Suppressor macrophage treated with lipopolysaccharide for 1 hour (primary cell): ENCODE results near the gene SFSWAP.
"Not testable (repeated sequence)": the region's sequence is repeated elsewhere in the genome, so short reads cannot be mapped to it uniquely, and the experiment has no call there.

Experiments used
- DNase-seq, 3 donors: peaks; one replicate each; pipeline ENCODE4 v3.0.0-alpha.2; 2020 to 2022

Gene SFSWAP

DNA sequence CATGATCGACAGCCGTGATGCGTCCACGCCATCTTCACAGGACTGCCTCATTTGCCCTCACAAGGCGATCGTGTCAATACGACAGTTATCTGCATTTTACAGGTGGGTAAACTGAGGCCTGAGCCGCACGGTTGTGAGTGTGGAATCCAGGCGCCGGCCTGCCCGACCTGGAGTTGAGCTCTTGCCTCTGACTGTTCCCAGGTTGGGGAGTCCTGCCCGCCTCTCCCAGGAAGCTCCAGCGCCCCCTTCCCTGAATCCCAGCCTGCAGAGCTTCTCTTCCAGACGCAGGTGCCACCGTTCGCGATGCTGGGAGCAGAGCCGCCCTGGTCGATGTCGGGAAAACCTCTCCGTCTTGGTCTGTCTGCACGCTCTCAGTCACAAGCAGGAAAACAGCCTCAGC is 31.1 kb upstream of the SFSWAP start:
- not testable (repeated sequence) for DNase-seq

DNA sequence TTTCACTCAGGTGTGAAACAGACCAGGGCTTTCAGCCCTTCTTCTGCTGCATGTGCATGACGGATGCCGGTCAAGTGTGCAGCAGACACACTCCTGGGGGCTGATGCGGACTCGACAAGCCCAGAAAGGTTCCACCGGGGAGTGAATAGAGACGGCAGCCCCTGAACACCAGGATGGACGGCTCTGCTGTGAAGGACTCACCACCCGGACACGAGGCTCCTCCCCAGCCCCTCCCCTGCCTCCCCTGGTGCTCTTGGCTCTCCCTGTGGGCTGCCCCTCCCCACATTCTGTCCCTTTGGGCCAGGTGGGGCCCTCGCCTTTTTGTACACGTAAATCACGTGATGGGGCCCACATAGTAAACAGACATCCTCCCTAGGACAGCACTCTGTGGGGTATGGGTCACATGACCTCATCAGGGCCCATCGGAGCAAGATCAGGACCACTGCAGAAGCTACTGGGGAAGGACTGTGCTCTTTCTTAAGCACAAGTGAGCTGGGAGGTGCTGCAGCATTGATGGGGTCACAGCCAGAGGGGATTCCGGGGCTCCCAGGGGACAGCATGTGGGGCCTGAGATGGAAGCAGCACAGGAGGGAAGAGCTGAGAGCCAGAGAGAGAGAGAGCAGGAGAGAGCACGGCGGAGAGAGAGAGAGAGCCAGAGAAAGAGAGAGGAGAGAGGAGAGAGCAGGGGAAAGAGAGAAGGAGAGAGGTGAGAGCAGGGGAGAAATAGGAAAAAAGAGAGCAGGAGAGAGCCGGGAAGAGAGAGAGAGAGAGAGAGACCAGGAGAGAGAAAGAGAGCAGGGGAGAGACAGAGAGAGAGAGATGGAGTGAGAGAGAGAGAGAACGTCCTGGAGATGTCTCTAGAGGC is 30.3 kb upstream of the SFSWAP start:
- not testable (repeated sequence) for DNase-seq

DNA sequence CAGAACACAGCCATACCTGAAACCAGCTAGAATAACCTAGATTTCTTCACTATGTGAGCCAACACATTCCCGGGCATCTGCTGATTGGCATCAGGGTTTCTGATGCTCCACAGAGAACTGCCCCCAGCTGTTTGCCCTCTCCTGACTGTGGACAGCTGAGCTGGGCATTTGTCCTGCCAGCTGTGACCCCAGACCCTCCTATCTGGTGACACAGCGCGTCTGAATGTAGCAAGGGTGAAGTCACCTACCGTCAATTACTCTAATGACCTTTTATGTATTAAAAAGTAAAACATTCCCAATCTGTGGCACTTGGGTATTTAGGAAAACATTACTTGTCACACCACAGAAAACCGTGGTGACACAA is 29.7 kb upstream of the SFSWAP start:
- DNase-seq, result no peak

DNA sequence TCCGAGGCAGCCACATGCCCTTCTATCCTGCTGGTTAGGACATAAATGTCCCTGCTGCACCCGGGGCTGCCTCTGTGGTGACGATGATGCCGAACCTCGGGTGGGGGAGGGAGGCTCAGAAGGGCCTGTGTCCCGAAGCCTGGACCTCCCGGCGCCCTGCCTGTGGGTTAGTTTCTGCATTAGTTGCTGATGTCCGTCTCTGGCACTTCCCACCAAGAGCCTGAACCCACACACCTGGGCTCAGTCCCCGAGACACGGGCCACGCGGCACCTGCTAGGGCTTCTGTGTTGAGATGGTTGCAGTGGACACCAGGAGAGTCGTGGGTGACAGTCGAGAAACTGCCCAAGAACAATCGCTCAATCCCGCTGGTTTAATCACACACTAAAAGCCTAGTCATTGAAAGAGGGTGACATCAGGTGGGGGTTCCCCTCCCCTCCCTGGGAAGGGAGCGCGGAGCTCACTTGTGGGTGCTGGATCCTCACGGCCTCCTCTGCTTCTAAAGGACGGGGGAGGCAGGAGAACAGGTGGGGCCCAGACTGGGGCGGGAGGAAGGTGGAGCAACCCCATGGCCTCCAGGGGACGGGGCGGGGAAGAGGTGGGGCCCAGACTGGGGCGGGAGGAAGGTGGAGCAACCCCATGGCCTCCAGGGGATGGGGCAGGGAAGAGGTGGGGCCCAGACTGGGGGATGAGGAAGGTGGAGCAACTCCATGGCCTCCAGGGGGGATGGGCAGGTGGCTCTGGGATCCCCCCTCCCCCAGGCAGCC is 29.0 kb upstream of the SFSWAP start:
- peak; percentile 72 to 74 (median 73) for DNase-seq

DNA sequence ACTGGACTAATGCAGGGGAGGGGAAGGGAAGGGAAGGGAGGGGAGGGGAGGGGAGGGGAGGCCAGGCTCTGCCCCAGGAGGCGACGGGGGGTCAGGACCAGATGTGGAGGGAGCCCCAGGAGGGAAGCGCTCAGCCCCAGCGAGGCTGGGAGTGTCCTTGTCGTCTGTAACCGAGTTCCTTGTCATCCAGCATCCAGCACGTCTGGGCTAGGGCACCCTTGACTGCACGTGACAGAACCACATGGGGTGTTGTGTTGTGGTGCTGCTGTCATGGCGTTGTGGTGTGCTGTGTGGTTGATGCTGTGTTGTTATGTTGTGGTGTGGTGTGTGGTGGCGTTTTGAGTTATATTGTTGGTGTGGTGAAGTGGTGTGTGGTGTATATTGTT is 28.4 kb upstream of the SFSWAP start:
- no peak for DNase-seq

DNA sequence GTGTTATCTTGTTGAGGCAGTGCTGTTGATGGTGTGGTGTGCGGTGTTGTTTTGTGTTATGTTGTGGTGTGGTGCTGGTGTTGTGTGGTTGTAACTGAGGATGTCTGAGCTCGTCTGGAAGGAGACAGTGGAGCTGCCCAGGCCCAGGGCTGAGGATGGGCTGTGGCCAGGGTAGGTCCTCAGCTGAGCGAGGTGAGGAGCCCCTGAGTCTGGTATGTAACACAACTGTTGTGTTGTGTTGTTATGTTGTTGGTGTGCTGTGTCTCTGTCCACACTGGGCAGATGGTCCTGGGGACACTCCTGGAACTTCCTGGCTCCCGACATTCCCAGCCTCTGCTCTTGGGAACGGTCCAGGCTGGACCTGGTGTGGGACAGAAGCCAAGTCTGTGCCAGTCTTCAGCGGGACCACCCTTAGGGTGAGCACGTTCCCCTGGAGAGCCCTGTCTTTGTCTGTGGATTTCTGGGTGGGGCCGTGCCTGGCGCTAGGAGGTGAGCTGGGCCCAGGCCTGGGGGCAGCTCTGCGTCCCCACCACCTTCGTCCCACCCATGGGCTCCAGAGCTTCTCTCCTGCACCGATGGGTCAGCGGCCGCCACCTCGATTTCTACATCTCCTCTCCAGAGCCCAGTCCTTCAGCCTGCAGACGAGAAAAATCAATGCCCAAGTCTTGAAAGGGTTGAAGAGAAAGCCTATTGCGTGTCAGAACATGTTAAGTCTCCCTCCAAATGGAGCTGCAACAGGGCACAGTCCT is 27.4 kb upstream of the SFSWAP start:
- DNase-seq, result no peak

DNA sequence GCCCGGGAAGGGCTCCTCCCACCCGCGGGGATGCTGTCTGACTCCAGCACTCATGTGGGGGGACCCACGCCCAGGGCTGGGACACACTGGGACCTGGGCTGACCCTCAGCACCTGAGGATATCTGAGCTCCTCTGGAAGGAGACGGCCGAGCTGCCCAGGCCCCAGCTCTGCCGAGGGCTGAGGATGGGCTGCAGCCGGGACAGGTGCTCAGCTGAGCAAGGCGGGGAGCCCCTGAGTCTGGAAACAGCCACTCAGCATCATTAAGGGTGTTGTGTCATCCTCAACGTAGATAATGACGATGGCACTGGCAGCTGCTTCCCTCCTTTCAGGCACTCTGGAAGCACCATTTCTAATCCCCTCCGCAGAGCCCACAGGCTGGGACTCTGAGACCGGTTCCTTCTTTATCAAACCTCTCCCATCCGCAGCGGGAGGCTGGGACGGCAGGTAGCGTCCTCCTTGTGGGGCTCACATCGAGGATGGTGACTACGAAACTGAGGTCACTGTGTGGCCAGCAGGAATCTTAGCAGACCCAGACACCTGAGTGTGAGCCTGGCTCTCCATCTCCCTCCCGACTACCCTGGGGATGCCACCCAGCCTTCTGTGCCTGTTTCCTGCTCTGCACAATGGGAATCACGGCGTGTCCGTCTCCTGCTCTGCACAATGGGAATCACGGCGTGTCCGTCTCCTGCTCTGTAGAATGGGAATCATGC is 26.7 kb upstream of the SFSWAP start:
- DNase-seq, result no peak

DNA sequence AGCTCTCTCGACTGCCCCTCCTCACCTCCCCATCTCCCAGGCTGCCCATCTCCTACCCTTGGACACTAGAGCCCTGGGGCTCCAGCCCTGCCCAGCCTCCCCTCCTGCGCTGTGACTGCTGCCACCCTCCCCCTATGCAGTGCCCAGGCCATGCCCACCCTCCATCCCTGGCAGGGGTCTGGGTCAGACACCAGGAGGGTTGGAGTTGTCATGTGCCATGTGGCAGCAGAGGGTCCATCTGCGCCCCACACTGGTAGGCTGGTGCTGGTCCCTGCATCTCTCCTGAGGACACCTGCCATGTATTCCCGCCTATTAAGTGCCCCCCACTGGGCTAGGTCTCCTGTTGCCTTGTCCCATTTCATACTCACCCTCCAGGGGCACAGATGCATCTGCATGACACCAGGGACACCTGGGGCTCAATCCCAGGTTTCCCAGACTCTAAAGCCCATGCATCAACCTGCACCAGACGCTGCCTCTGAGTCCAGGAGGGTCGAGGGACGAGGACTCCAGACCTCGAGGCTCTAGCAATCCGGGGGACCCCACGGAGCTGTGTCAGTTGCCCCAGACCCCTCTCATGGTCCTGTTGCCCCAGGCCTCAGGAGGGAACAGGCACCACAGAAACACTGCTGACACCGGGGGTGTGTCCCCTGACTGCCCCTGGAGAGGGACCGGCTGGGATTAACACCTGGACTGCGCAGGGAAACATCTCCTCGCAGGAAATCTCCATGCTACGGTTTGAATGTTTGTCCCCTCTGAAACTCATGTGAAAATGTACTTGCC is 23.4 kb upstream of the SFSWAP start:
- DNase-seq, result no peak

DNA sequence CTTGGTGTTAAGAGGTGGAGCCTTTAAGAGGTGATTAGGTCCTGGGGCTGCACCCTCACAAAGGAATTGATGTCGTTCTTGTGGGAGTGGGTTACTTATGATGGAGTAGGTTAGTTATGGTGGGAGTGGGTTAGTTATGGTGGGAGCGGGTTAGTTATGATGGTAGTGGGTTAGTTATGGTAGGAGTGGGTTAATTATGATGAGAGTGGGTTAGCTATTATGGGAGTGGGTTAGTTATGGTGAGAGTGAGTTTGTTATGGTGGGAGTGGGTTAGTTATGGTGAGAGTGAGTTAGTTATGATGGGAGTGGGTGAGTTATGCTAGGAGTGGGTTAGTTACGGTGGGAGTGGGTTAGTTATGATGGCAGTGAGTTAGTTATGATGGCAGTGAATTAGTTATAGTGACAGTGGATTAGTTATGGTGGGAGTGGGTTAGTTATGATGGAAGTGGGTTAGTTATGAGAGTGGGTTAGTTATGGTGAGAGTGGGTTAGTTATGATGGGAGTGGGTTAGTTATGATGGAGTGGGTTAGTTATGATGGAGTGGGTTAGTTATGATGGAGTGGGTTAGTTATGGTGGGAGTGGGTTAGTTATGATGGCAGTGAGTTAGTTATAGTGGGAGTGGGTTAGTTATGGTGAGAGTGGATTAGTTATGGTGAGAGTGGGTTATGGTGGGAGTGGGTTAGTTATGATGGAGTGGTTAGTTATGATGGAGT is 22.6 kb upstream of the SFSWAP start:
- DNase-seq, result no peak

DNA sequence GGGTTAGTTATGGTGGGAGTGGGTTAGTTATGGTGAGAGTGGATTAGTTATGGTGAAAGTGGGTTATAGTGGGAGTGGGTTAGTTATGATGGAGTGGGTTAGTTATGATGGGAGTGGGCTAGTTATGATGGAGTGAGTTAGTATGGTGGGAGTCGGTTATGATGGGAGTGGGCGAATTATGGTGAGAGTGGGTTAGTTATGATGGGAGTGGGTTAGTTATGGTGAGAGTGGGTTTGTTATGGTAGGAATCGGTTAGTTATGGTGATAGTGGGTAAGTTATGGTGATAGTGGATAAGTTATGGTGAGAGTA is 22.1 kb upstream of the SFSWAP start:
- DNase-seq, result no peak

DNA sequence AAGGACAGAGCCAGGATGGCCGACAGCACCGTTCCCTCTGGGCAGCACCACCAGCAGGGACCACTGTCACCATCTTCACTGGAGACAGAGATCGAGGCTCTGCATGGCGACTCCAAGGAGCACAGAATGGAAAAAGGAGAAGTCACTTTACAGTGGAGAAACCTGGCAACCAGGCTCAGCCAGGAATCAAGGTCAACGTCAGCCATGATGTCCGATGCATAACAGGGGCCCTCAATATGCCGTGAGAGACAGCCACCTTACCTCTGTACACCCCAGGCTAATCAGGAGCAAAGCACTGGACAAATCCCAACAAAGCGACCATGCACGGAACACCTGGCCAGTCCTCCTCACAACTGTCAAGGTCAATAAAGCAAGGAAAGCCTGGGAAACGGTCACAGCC is 20.6 kb upstream of the SFSWAP start:
- DNase-seq, result no peak

DNA sequence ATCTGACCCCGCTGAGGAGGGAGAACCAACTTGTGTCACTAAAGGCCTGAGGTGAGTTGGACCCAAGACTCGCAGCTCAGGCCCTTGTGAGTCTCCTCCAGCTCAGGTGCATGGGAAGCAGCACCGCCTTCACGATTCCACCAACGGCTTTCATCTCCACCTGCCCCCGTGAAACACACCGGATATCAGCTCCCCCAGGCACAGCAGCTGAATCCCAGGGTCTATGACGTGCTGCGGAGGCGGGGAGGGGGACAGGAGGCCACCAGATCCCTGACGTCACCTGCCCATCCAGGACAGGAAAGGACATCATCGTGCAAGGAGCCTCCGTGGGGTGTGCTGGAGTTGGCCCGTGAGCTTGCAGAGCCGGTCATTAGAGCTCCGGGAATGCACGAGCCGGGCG is 18.5 kb upstream of the SFSWAP start:
- no peak for DNase-seq

DNA sequence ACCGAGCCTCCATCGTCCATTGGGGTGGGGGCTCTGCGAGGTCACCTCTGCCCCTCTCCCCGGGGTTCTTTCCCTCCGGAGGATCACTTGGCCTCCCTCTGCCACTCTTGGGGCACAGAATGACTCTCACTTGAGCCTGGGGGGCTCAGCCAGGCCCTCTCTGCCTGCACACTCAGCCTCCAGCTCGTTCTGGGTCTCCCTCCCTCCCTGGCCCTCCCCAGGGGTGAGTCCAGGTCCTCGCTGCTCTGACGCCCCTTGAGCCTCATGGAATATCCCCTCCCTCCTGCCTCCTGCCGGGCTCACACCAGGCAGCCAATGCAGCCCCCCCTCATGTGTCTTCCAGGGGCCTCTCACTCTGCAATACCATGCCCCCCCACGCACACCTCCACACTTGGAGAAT is 17.7 kb upstream of the SFSWAP start:
- DNase-seq, result no peak

DNA sequence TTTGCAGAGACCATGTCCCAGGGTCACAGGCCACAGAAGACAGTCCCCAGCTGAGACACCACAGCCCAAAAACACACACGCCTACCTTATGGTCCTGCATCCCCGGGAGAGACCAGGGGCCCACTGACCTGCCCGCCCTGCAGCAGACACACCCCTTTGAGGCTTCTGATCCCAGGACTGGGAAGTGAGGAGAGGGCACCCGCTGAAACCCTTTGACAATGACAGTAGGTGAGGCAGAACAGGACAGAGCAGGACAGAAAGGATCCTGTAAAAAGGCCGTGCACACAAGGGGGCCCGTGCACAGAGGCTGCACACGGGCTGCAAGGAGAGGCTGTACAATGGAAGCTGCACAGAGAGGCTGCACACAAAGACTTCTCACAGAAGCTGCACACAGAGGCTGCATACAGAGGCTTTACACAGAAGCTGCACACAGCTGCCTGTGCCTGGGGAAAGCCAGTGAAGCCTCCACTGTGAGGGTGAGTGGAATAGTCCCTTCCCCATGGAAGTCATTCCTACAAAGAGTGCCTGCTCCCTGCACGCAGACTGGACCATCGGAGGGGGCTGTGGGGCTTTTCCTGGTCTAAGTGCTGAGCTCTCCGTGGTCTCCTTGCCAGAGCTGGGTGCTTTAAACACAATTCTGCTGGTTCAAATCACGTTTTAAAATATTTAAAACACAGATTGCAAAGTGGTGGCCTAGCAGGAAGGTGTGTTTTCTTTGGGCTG is 16.6 kb upstream of the SFSWAP start:
- DNase-seq, result no peak

DNA sequence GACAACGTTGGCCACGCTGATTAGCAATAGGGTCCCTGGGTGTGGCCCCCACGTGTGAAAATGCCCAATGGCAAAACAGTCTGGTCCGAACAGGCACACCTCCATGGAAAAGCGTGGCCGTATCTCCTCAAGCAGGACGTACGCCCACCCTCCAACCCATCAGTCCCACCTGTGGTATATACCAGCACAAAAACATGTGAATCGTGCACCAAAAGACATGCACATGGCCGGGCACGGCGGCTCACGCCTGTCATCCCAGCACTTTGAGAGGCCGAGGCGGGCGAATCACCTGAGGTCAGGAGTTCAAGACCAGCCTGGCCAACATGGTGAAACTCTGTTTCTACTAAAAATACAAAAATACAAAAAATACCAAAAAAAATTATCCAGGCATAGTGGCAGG is 14.9 kb upstream of the SFSWAP start:
- no peak for DNase-seq

DNA sequence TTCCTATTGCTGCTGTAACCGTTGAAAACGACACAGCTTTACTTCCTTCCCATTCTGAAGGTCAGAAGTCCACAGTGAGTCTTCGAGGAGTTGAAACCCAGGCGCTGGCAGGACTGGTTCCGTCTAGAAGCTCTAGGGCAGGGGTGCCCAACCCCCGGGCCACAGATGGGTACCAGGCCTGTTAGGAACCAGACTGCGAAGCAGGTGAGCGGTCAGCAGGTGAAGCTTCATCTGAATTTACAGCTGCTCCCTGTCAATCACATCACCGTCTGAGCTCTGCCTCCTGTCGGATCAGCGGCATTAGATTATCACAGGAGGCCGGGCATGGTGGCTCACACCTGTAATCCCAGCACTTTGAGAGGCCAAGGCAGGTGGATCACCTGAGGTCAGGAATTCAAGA is 12.6 kb upstream of the SFSWAP start:
- no peak for DNase-seq

DNA sequence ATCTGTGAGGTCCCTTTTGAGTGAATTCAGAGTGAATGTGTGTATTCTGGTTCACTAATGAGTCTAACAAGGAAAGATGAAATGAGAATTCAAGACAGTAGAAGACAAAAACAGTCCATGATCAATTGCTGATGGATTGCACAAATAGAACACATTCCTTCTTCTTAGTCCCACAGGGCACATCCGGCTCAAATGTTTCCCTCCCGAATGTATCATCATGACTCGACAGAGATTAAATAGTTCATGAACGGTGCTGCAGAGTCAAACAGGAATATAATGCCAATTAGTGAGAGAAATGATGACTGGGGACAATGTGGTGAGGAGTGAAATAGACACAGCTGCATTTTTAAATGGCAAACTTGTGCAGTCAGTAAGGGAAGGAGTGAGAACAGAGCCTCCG is 11.5 kb upstream of the SFSWAP start:
- DNase-seq, result no peak

DNA sequence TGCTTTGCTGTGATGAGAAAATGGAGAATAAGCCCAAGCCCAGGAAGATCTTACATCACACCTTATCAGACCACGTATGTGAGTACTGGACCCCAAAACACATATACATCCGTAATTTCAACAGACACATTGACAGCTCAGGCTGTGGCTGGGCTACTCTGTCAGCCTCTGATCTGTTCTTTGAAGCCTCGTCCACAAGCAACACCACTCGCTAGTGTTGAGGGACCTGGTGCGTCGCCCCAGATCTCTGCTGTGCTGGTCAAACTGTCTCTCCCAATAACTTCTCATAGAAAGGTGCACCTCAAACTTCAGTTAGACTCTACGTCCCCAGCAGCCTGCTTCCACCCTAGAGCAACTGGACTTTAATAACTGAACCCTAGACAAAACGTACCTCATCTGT is 10.6 kb upstream of the SFSWAP start:
- no peak for DNase-seq

DNA sequence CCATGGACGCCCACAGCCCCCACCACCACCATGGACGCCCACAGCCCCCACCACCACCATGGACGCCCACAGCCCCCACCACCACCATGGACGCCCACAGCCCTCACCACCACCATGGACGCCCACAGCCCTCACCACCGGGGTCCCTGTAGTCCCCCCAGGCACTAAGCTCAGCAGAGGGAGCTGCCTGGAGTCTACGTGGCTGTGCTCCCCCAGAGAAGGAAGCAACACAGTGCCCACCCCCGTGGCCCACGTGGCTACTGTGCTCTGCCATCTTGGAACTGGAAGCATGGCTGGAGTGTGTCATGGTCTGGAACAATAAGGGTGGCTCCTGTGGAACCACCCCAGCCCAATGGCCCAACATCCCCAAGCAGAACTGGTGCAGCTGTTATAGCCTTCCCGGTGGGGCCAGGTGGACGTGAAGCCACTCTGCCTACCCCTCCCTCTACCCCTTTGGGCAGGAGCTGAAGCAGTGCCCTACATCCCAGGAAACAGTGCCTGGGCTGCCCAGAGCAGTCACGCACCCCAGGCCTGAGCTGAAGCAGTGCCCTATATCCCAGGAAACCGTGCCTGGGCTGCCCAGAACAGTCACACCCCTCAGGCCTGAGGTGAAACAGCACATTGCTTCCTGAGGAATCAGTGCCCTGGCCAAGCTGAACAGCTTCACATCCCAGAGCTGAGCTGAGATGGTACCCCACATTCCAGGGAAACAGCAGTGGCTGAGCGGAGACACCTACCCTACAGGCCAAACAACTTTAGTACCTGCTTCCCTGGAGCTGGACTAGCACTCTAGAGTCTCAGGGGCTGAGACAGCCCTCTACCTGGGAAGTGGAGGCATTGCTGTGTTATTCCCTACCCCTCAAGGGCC is 9.0 kb upstream of the SFSWAP start:
- DNase-seq, result no peak

DNA sequence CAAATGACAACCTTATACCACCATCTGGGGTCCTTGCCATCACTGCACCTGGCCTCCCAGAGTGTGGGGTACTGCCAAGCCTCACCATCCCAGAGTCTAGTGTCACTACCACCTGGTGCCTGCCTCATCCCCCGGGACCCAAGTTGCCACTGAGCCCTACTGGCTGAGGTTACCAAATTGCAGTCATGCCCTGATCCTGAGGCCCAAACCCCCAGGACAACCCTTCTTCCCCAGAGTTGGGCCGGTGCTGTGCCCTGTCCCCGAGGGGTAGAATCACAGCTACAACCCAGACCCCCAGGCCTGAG is 8.4 kb upstream of the SFSWAP start:
- no peak for DNase-seq
